ENCODE measurements around the gene CABP7.

Gene CABP7

GRCh38 chr22:29738118-29738815 is 18.5 kb downstream of the CABP7 start:
- no peak overlapping the region for H3K4me3 ChIP-seq (ENCODE audit: low read depth, low read length)
- TF ChIP-seq, protein P1, sequence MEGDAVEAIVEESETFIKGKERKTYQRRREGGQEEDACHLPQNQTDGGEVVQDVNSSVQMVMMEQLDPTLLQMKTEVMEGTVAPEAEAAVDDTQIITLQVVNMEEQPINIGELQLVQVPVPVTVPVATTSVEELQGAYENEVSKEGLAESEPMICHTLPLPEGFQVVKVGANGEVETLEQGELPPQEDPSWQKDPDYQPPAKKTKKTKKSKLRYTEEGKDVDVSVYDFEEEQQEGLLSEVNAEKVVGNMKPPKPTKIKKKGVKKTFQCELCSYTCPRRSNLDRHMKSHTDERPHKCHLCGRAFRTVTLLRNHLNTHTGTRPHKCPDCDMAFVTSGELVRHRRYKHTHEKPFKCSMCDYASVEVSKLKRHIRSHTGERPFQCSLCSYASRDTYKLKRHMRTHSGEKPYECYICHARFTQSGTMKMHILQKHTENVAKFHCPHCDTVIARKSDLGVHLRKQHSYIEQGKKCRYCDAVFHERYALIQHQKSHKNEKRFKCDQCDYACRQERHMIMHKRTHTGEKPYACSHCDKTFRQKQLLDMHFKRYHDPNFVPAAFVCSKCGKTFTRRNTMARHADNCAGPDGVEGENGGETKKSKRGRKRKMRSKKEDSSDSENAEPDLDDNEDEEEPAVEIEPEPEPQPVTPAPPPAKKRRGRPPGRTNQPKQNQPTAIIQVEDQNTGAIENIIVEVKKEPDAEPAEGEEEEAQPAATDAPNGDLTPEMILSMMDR (IDR thresholded peaks at IDR 0.05; ENCODE audit: borderline replicate concordance, insufficient read depth, low read depth, low read length) = no peak

- TF ChIP-seq, protein P1 (IDR thresholded peaks at IDR 0.05; ENCODE audit: borderline replicate concordance, insufficient read depth, low read depth, low read length) = no peak
- H3K4me3 ChIP-seq (ENCODE audit: low read depth, low read length) = no peak overlapping the region
Measured at GRCh38 chr22:29739346-29739875, 19.6 kb downstream of the CABP7 start.

DNA sequence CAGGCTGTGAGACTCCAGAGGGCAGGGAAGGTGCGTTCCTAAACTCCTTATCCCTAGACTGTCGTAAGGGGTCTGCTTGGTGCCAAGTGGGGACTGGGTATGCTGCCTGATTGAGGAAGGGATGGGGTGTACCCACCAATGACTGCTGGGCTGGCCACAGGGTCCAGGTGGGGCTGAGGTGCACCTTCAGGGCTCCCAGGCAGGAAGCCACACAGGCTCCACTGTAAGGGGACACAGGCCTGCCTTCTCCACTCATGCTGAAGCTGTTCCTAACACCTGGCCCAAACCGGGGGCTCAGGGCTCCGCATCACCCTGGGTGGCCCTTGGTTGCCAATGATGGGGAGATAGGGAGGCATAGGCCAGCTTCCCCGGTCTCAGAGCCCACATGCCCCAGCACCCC is 20.4 kb downstream of the CABP7 start:
- TF ChIP-seq, protein P1 (IDR thresholded peaks at IDR 0.05; ENCODE audit: borderline replicate concordance, insufficient read depth, low read depth, low read length) = no peak
- H3K4me3 ChIP-seq (ENCODE audit: low read depth, low read length) = no peak overlapping the region

DNA sequence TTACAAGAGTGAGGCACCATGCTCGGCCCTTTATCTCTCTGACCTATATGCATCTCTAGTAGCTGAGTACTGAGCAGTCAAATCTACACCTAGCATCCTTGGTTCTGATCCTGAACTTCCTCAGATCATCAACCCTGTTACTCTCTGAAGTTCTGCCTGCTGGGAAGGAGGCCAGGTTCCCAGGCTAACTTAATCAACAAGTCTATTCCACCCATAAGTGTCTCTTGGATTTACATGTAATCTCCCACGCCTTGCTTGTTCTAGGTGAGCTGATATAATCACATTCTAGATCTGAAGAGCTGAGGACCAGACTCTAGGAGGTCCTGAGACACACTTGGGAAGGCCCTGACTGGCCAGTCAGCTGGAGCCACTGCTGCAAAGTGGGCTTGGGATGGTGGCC is 22.1 kb downstream of the CABP7 start:
- TF ChIP-seq, protein P1 (IDR thresholded peaks at IDR 0.05; ENCODE audit: borderline replicate concordance, insufficient read depth, low read depth, low read length) = no peak
- no peak overlapping the region for H3K4me3 ChIP-seq (ENCODE audit: low read depth, low read length)

GRCh38 chr22:29742326-29742725 is 22.5 kb downstream of the CABP7 start:
- TF ChIP-seq, protein P1 (IDR thresholded peaks at IDR 0.05; ENCODE audit: borderline replicate concordance, insufficient read depth, low read depth, low read length) = no peak
- no peak overlapping the region for H3K4me3 ChIP-seq (ENCODE audit: low read depth, low read length)

DNA sequence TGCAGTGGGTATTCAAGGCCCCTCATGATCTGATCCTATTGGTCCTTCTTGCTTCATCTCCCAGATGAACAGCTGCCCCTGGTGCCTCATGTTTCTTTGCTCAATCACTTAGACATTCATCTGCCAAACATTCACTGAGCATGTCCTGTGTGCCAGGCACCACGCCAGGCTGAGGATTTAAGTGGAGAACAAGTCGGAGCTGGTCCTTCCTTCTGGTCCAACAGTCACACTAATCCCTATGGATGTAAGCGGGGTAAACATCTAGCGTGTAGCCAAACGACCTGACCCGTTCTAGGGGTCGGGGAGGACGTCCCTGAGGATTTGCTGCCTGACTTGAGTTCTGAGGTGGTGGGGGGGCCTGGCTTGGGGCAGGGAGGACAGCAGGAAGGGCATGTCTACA is 25.1 kb downstream of the CABP7 start:
- H3K4me3 ChIP-seq (ENCODE audit: low read depth, low read length) = no peak overlapping the region
- TF ChIP-seq, protein P1 (IDR thresholded peaks at IDR 0.05; ENCODE audit: borderline replicate concordance, insufficient read depth, low read depth, low read length) = no peak

DNA sequence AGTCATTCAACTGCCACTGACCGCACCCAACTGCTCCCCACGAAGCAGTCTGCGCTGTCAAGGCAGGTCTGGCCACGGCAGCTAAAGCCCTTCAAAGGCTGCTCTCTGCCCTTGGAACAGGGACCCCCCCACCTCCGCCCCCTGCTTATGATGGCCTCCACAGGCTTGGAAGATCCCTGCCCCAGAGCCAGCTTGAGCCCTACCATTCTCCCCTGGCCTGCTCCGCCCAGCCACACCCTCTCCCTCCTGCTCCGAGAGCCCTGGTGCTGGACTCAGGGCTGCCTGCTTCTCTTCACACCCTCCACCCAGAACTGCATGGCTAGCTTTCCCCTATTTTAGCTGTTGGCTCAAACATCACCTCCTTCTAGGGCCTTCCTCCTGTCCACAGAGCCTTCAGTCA is 28.0 kb downstream of the CABP7 start:
- TF ChIP-seq, protein P1 (IDR thresholded peaks at IDR 0.05; ENCODE audit: borderline replicate concordance, insufficient read depth, low read depth, low read length) = no peak
- H3K4me3 ChIP-seq (ENCODE audit: low read depth, low read length) = no peak overlapping the region
